Peyer's patch (tissue), 4 donors: ENCODE results near the gene TLR7.

Experiments
- CTCF ChIP-seq, 6 experiments: fragments of 450-650 bp in 4 of 6; fragments of 200-600 bp in 2 of 6; sonication (generic) in 1 of 6; IDR thresholded peaks; one replicate each; pipeline ENCODE4 v1.5.1; 2017 to 2019; ENCODE audit warnings: antibody characterized with exemption in 6 of 6, mild to moderate bottlenecking in 3 of 6, moderate library complexity in 1 of 6
- POLR2A ChIP-seq, 2 donors: fragments of 450-650 bp; IDR thresholded peaks; one replicate each; pipeline ENCODE4 v1.5.1; 2017; ENCODE audit warnings: antibody characterized with exemption in 2 of 2, mild to moderate bottlenecking in 2 of 2, moderate library complexity in 2 of 2

GRCh38 chrX:12906046-12906761 is 39.3 kb downstream of the TLR7 start, which contains the start of gene TLR8:
- TF ChIP-seq POLR2A (IDR thresholded peaks at IDR 0.05) (no peak), CTCF (IDR thresholded peaks at IDR 0.05) (no peak)
